H1 (cell line): Measurements from ENCODE around the gene NEGR1. TPM values are rescaled to one million over a fixed set of nuclear protein-coding genes. Genes with fewer than 3 reads are reported as not detected.

Experiments
- CTCF ChIA-PET: fragments of 300-600 bp; sonication (Branson Sonifier 250); formaldehyde crosslinking; loops from one replicate; lab custom pipeline; 2021; ENCODE audit not compliant: partially characterized antibody; lab: Charles Lee
- POLR2A ChIA-PET: fragments of 300-600 bp; sonication (Branson Sonifier 250); formaldehyde crosslinking; loops from one replicate; lab custom pipeline; 2021; ENCODE audit warnings: inconsistent platforms; ENCODE audit not compliant: partially characterized antibody; lab: Charles Lee
- DNase-seq, 2 experiments: peaks; one replicate each; pipeline versions ENCODE4 v3.0.0 to v3.0.0-alpha.2; 2010 to 2022; ENCODE audit warnings: low spot score in 2 of 2, low read depth in 1 of 2, mixed read lengths in 1 of 2
- FAIRE-seq: peaks from 2 replicates; lab custom pipeline; 2011; peaks lifted over from hg19 to GRCh38; lab: Jason Lieb, UNC
- H2AFZ ChIP-seq: 2 replicates; pipeline ENCODE4 v1.8.1; 2012; ENCODE audit warnings: low read length, inconsistent platforms
- H2AK5ac ChIP-seq: 2 replicates; pipeline ENCODE4 v1.6.1; 2013; ENCODE audit warnings: low read depth, low read length
- H2BK120ac ChIP-seq: replicated peaks from 2 replicates; pipeline ENCODE3; 2013; ENCODE audit warnings: low read depth, low read length, inconsistent platforms
- H2BK12ac ChIP-seq: 2 replicates; pipeline ENCODE4 v1.6.1; 2013; ENCODE audit warnings: low read depth, low read length
- H2BK15ac ChIP-seq: 2 replicates; pipeline ENCODE4 v1.6.1; 2013; ENCODE audit warnings: low read length
- H2BK20ac ChIP-seq: 2 replicates; pipeline ENCODE4 v1.6.1; 2013; ENCODE audit warnings: low read length
- H2BK5ac ChIP-seq: 2 replicates; pipeline ENCODE4 v1.6.1; 2013; ENCODE audit warnings: low read depth, low read length
- H3K14ac ChIP-seq: 2 replicates; pipeline ENCODE4 v1.6.1; 2013; ENCODE audit warnings: inconsistent platforms; ENCODE audit not compliant: insufficient read length
- H3K18ac ChIP-seq: 2 replicates; pipeline ENCODE4 v1.6.1; 2013; ENCODE audit warnings: low read length; ENCODE audit errors: extremely low read depth
- H3K23ac ChIP-seq: 2 replicates; pipeline ENCODE4 v1.6.1; 2013; ENCODE audit warnings: inconsistent platforms; ENCODE audit not compliant: insufficient read length
- H3K23me2 ChIP-seq: 2 replicates; pipeline ENCODE4 v1.6.1; 2013; ENCODE audit warnings: low read depth, low read length
- H3K27ac ChIP-seq: 2 replicates; pipeline ENCODE4 v1.6.1; 2011; ENCODE audit warnings: low read depth, low read length, inconsistent platforms
- H3K27me3 ChIP-seq, 4 experiments: replicated peaks in 1 of 4; 1 replicate in 1 of 4; 2 replicates in 3 of 4; pipeline versions ENCODE4 v1.6.1 to v1.8.1; 2011 to 2013; ENCODE audit warnings: low read length in 3 of 4, mild to moderate bottlenecking in 3 of 4, inconsistent platforms in 2 of 4, mixed read lengths in 2 of 4, moderate library complexity in 1 of 4; ENCODE audit not compliant: control insufficient read depth in 3 of 4, insufficient read depth in 3 of 4; ENCODE audit errors: extremely low read depth in 1 of 4
- H3K36me3 ChIP-seq, 4 experiments: 2 replicates each; pipeline versions ENCODE4 v1.6.1 to v1.8.1; 2011 to 2013; ENCODE audit warnings: mild to moderate bottlenecking in 4 of 4, low read length in 3 of 4, moderate library complexity in 2 of 4, control low read depth in 1 of 4, inconsistent platforms in 1 of 4; ENCODE audit not compliant: insufficient read depth in 4 of 4, control insufficient read depth in 2 of 4
- H3K4ac ChIP-seq: replicated peaks from 2 replicates; pipeline ENCODE3; 2013; ENCODE audit warnings: low read length, low read depth, mixed read lengths, inconsistent platforms; ENCODE audit not compliant: insufficient read length
- H3K4me1 ChIP-seq, 4 experiments: replicated peaks in 1 of 4; 1 replicate in 1 of 4; 2 replicates in 3 of 4; pipeline versions ENCODE4 v1.6.1 to v1.8.1; 2011 to 2013; ENCODE audit warnings: low read length in 3 of 4, inconsistent platforms in 2 of 4, mixed read lengths in 1 of 4; ENCODE audit not compliant: insufficient read depth in 4 of 4, control insufficient read depth in 3 of 4
- H3K4me2 ChIP-seq, 2 experiments: 2 replicates each; pipeline versions ENCODE4 v1.6.1 to v1.8.1; 2011 to 2013; ENCODE audit warnings: low read depth in 2 of 2, low read length in 2 of 2, control low read depth in 1 of 2, inconsistent platforms in 1 of 2, mild to moderate bottlenecking in 1 of 2; ENCODE audit not compliant: insufficient read depth in 1 of 2
- H3K4me3 ChIP-seq, 4 experiments: fragments of 200-600, 300-600 bp in 1 of 4; sonication (generic), shearing (Covaris generic), sonication (Bioruptor Twin) in 1 of 4; 2 replicates each; pipeline versions ENCODE4 v1.5.1 to v1.8.1; 2011 to 2016; ENCODE audit warnings: low read length in 4 of 4, low read depth in 3 of 4, control low read depth in 2 of 4, inconsistent platforms in 2 of 4, mild to moderate bottlenecking in 2 of 4, mixed read lengths in 1 of 4, moderate library complexity in 1 of 4; ENCODE audit not compliant: insufficient read depth in 2 of 4; ENCODE audit errors: extremely low read depth in 1 of 4
- H3K56ac ChIP-seq: replicated peaks from 2 replicates; pipeline ENCODE3; 2013; ENCODE audit warnings: low read depth, mild to moderate bottlenecking, mixed read lengths, low read length, inconsistent platforms; ENCODE audit not compliant: insufficient read length
- H3K79me1 ChIP-seq: 2 replicates; pipeline ENCODE4 v1.6.1; 2013; ENCODE audit warnings: low read depth, low read length, control low read depth
- H3K79me2 ChIP-seq, 2 experiments: 2 replicates each; pipeline versions ENCODE4 v1.6.1 to v1.8.1; 2012 to 2013; ENCODE audit warnings: low read length in 2 of 2, mild to moderate bottlenecking in 2 of 2, inconsistent platforms in 1 of 2; ENCODE audit not compliant: insufficient read depth in 2 of 2, control insufficient read depth in 1 of 2
- H3K9ac ChIP-seq, 4 experiments: replicated peaks in 1 of 4; 1 replicate in 1 of 4; 2 replicates in 3 of 4; pipeline versions ENCODE4 v1.6.1 to v1.8.1; 2011 to 2013; ENCODE audit warnings: low read depth in 3 of 4, low read length in 3 of 4, control low read depth in 2 of 4, mild to moderate bottlenecking in 2 of 4, moderate library complexity in 2 of 4, inconsistent platforms in 1 of 4; ENCODE audit errors: extremely low read depth in 1 of 4
- H3K9me3 ChIP-seq, 2 experiments: 2 replicates each; pipeline versions ENCODE4 v1.6.1 to v1.8.1; 2012 to 2013; ENCODE audit warnings: mild to moderate bottlenecking in 2 of 2, moderate library complexity in 2 of 2, control low read depth in 1 of 2, inconsistent platforms in 1 of 2, low read depth in 1 of 2, low read length in 1 of 2, mixed read lengths in 1 of 2; ENCODE audit not compliant: insufficient read depth in 2 of 2
- H4K20me1 ChIP-seq, 2 experiments: replicated peaks in 1 of 2; 2 replicates each; pipeline versions ENCODE3 to v1.8.1; 2011 to 2013; ENCODE audit warnings: inconsistent platforms in 2 of 2, low read length in 2 of 2, mild to moderate bottlenecking in 1 of 2; ENCODE audit not compliant: insufficient read depth in 2 of 2, control insufficient read depth in 1 of 2
- H4K5ac ChIP-seq: 2 replicates; pipeline ENCODE4 v1.6.1; 2013; ENCODE audit warnings: low read length, low read depth, mixed read lengths, inconsistent platforms; ENCODE audit not compliant: insufficient read length
- H4K8ac ChIP-seq: 2 replicates; pipeline ENCODE4 v1.8.0; 2013; ENCODE audit warnings: mild to moderate bottlenecking, moderate library complexity, low read length, inconsistent platforms; ENCODE audit not compliant: insufficient read depth; ENCODE audit errors: extremely low read depth
- H4K91ac ChIP-seq: replicated peaks from 2 replicates; pipeline ENCODE3; 2013; ENCODE audit warnings: low read length, mixed read lengths, inconsistent platforms; ENCODE audit not compliant: insufficient read length
- HDAC2 ChIP-seq, 2 experiments: fragments of 300-600 bp in 1 of 2; sonication (generic) in 1 of 2; IDR thresholded peaks; 2 replicates each; pipeline ENCODE4 v1.6.1; 2011 to 2012; ENCODE audit warnings: low read depth in 2 of 2, low read length in 2 of 2, mild to moderate bottlenecking in 2 of 2, moderate library complexity in 2 of 2, borderline replicate concordance in 1 of 2, inconsistent platforms in 1 of 2
- SP4 ChIP-seq: IDR thresholded peaks from 2 replicates; pipeline ENCODE4 v1.6.1; 2012; ENCODE audit warnings: low read length, inconsistent platforms
- WGBS, 2 experiments: shearing (Covaris generic) in 1 of 2; methylation state at CpG; one replicate each; pipeline versions ENCODE4 v1.1.6 to v1.1.7; 2013 to 2015; ENCODE audit warnings: low lambda C conversion rate in 2 of 2, mixed read lengths in 2 of 2, inconsistent platforms in 1 of 2, low coverage in 1 of 2, missing lambda C conversion rate in 1 of 2; ENCODE audit not compliant: insufficient replicate concordance in 2 of 2, insufficient coverage in 1 of 2, insufficient read length in 1 of 2; ENCODE audit errors: extremely low coverage in 1 of 2, missing lambda C conversion rate in 1 of 2; 5-methylcytosine and 5-hydroxymethylcytosine counted together
- polyA plus RNA-seq, 7 experiments: library from polyadenylated mRNA; depleted of rRNA in 3 of 7; stranded (reverse) in 5 of 7; unstranded in 2 of 7; fragments of >200 nt in 5 of 7; fragments of 200-250 nt in 2 of 7; gene quantifications; 1 replicate in 5 of 7; 2 replicates in 1 of 7; 4 replicates in 1 of 7; pipeline versions ENCODE4 v1.2.1 to v1.2.3, GENCODE V29; 2011 to 2013; ENCODE audit warnings: missing spikeins in 2 of 7, mixed read lengths in 2 of 7
- total RNA-seq: library from RNA; stranded (reverse); fragmentation: NEBNext Ultra II Directional; extraction: Animal tissue kit (Norgen Biotek cat#: 25700); gene quantifications from 2 replicates; pipeline ENCODE4 v1.2.1, GENCODE V29; 2021

The NEGR1 gene
- total and polyA plus RNA-seq, 2 of the 8 experiments (the other 6 are each of a cell fraction or from before 2014, with no cell fraction given): 0.71 to 1.3 TPM

DNA sequence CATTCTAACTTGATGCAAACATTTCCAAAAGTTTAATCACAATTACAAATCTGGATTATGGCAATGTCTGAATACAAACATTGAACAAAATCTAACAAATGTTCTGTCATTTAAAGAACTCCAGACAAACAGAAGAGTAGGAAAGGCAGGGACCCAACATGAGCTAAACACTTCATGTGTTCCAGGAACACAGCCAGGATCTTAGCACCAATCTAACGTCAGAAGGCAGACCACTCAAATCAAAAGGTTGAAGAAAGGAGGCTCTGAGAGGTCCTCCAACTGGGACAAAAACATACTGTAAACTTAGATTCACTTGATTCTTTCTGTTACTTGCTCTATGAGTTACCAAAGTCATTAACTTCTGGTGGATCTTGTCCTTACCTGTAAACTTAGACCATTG is 374.0 kb downstream of the NEGR1 start:
- H2BK20ac ChIP-seq: no peak overlapping the region
- ChIA-PET POLR2A (no interaction called here), CTCF (no interaction called here)
- no peaks in the 10 kb centered on the region for H3K27me3 ChIP-seq
- H3K14ac ChIP-seq: no peak overlapping the region
- H2BK15ac ChIP-seq: no peak overlapping the region
- H3K4me1 ChIP-seq: no peaks in the 10 kb centered on the region
- H3K79me1 ChIP-seq: no peaks in the 10 kb centered on the region
- DNase-seq (no peak), FAIRE-seq (no peak)
- H3K4me2 ChIP-seq: no peak overlapping the region
- H3K18ac ChIP-seq: no peak overlapping the region
- no peak overlapping the region for H3K9ac ChIP-seq
- no peaks in the 10 kb centered on the region for H3K79me2 ChIP-seq
- no peak overlapping the region for H2BK12ac ChIP-seq
- H3K23me2 ChIP-seq: no peaks in the 10 kb centered on the region
- no peak overlapping the region for H2AK5ac ChIP-seq
- no peaks in the 10 kb centered on the region for H3K9me3 ChIP-seq
- no peak overlapping the region for H4K5ac ChIP-seq
- no peak overlapping the region for H3K4me3 ChIP-seq
- no peak overlapping the region for H3K27ac ChIP-seq
- no peak overlapping the region for H2BK120ac ChIP-seq
- 87% methylated on average over 1 of the region's 1 CpG; no CpG with 5 or more reads in 1 of the 2 experiments for WGBS, 2 experiments
- H3K23ac ChIP-seq: no peak overlapping the region
- no peak overlapping the region for H3K4ac ChIP-seq
- no peak overlapping the region for H2AFZ ChIP-seq
- H3K56ac ChIP-seq: no peak overlapping the region
- no peak overlapping the region for H4K91ac ChIP-seq
- no peaks in the 10 kb centered on the region for H3K36me3 ChIP-seq
- no peak overlapping the region for H2BK5ac ChIP-seq
- no peaks in the 10 kb centered on the region for H4K20me1 ChIP-seq
- H4K8ac ChIP-seq: no peak overlapping the region
- TF ChIP-seq HDAC2 (IDR thresholded peaks at IDR 0.05; ENCODE audit: borderline replicate concordance in 1 of 2, low read depth in 2 of 2, low read length in 2 of 2): no peak
- no peak for TF ChIP-seq SP4
